H1 (cell line): ENCODE data around the gene NDFIP2. TPM values are rescaled to one million over a fixed set of nuclear protein-coding genes. Genes with fewer than 3 reads are reported as not detected.

Experiments
- CTCF ChIA-PET: fragments of 300-600 bp; sonication (Branson Sonifier 250); formaldehyde crosslinking; loops from one replicate; lab custom pipeline; 2021; ENCODE audit not compliant: partially characterized antibody; lab: Charles Lee
- POLR2A ChIA-PET: fragments of 300-600 bp; sonication (Branson Sonifier 250); formaldehyde crosslinking; loops from one replicate; lab custom pipeline; 2021; ENCODE audit warnings: inconsistent platforms; ENCODE audit not compliant: partially characterized antibody; lab: Charles Lee
- DNase-seq, 2 experiments: peaks; one replicate each; pipeline versions ENCODE4 v3.0.0 to v3.0.0-alpha.2; 2010 to 2022; ENCODE audit warnings: low spot score in 2 of 2, low read depth in 1 of 2, mixed read lengths in 1 of 2
- FAIRE-seq: peaks from 2 replicates; lab custom pipeline; 2011; peaks lifted over from hg19 to GRCh38; lab: Jason Lieb, UNC
- H2AFZ ChIP-seq: 2 replicates; pipeline ENCODE4 v1.8.1; 2012; ENCODE audit warnings: low read length, inconsistent platforms
- H2AK5ac ChIP-seq: 2 replicates; pipeline ENCODE4 v1.6.1; 2013; ENCODE audit warnings: low read depth, low read length
- H2BK120ac ChIP-seq: replicated peaks from 2 replicates; pipeline ENCODE3; 2013; ENCODE audit warnings: low read depth, low read length, inconsistent platforms
- H2BK12ac ChIP-seq: 2 replicates; pipeline ENCODE4 v1.6.1; 2013; ENCODE audit warnings: low read depth, low read length
- H2BK15ac ChIP-seq: 2 replicates; pipeline ENCODE4 v1.6.1; 2013; ENCODE audit warnings: low read length
- H2BK20ac ChIP-seq: 2 replicates; pipeline ENCODE4 v1.6.1; 2013; ENCODE audit warnings: low read length
- H2BK5ac ChIP-seq: 2 replicates; pipeline ENCODE4 v1.6.1; 2013; ENCODE audit warnings: low read depth, low read length
- H3K14ac ChIP-seq: 2 replicates; pipeline ENCODE4 v1.6.1; 2013; ENCODE audit warnings: inconsistent platforms; ENCODE audit not compliant: insufficient read length
- H3K18ac ChIP-seq: 2 replicates; pipeline ENCODE4 v1.6.1; 2013; ENCODE audit warnings: low read length; ENCODE audit errors: extremely low read depth
- H3K23ac ChIP-seq: 2 replicates; pipeline ENCODE4 v1.6.1; 2013; ENCODE audit warnings: inconsistent platforms; ENCODE audit not compliant: insufficient read length
- H3K23me2 ChIP-seq: 2 replicates; pipeline ENCODE4 v1.6.1; 2013; ENCODE audit warnings: low read depth, low read length
- H3K27ac ChIP-seq: 2 replicates; pipeline ENCODE4 v1.6.1; 2011; ENCODE audit warnings: low read depth, low read length, inconsistent platforms
- H3K27me3 ChIP-seq, 4 experiments: replicated peaks in 1 of 4; 1 replicate in 1 of 4; 2 replicates in 3 of 4; pipeline versions ENCODE4 v1.6.1 to v1.8.1; 2011 to 2013; ENCODE audit warnings: low read length in 3 of 4, mild to moderate bottlenecking in 3 of 4, inconsistent platforms in 2 of 4, mixed read lengths in 2 of 4, moderate library complexity in 1 of 4; ENCODE audit not compliant: control insufficient read depth in 3 of 4, insufficient read depth in 3 of 4; ENCODE audit errors: extremely low read depth in 1 of 4
- H3K36me3 ChIP-seq, 4 experiments: 2 replicates each; pipeline versions ENCODE4 v1.6.1 to v1.8.1; 2011 to 2013; ENCODE audit warnings: mild to moderate bottlenecking in 4 of 4, low read length in 3 of 4, moderate library complexity in 2 of 4, control low read depth in 1 of 4, inconsistent platforms in 1 of 4; ENCODE audit not compliant: insufficient read depth in 4 of 4, control insufficient read depth in 2 of 4
- H3K4ac ChIP-seq: replicated peaks from 2 replicates; pipeline ENCODE3; 2013; ENCODE audit warnings: low read length, low read depth, mixed read lengths, inconsistent platforms; ENCODE audit not compliant: insufficient read length
- H3K4me1 ChIP-seq, 4 experiments: replicated peaks in 1 of 4; 1 replicate in 1 of 4; 2 replicates in 3 of 4; pipeline versions ENCODE4 v1.6.1 to v1.8.1; 2011 to 2013; ENCODE audit warnings: low read length in 3 of 4, inconsistent platforms in 2 of 4, mixed read lengths in 1 of 4; ENCODE audit not compliant: insufficient read depth in 4 of 4, control insufficient read depth in 3 of 4
- H3K4me2 ChIP-seq, 2 experiments: 2 replicates each; pipeline versions ENCODE4 v1.6.1 to v1.8.1; 2011 to 2013; ENCODE audit warnings: low read depth in 2 of 2, low read length in 2 of 2, control low read depth in 1 of 2, inconsistent platforms in 1 of 2, mild to moderate bottlenecking in 1 of 2; ENCODE audit not compliant: insufficient read depth in 1 of 2
- H3K4me3 ChIP-seq, 4 experiments: fragments of 200-600, 300-600 bp in 1 of 4; sonication (generic), shearing (Covaris generic), sonication (Bioruptor Twin) in 1 of 4; 2 replicates each; pipeline versions ENCODE4 v1.5.1 to v1.8.1; 2011 to 2016; ENCODE audit warnings: low read length in 4 of 4, low read depth in 3 of 4, control low read depth in 2 of 4, inconsistent platforms in 2 of 4, mild to moderate bottlenecking in 2 of 4, mixed read lengths in 1 of 4, moderate library complexity in 1 of 4; ENCODE audit not compliant: insufficient read depth in 2 of 4; ENCODE audit errors: extremely low read depth in 1 of 4
- H3K56ac ChIP-seq: replicated peaks from 2 replicates; pipeline ENCODE3; 2013; ENCODE audit warnings: low read depth, mild to moderate bottlenecking, mixed read lengths, low read length, inconsistent platforms; ENCODE audit not compliant: insufficient read length
- H3K79me1 ChIP-seq: 2 replicates; pipeline ENCODE4 v1.6.1; 2013; ENCODE audit warnings: low read depth, low read length, control low read depth
- H3K79me2 ChIP-seq, 2 experiments: 2 replicates each; pipeline versions ENCODE4 v1.6.1 to v1.8.1; 2012 to 2013; ENCODE audit warnings: low read length in 2 of 2, mild to moderate bottlenecking in 2 of 2, inconsistent platforms in 1 of 2; ENCODE audit not compliant: insufficient read depth in 2 of 2, control insufficient read depth in 1 of 2
- H3K9ac ChIP-seq, 4 experiments: replicated peaks in 1 of 4; 1 replicate in 1 of 4; 2 replicates in 3 of 4; pipeline versions ENCODE4 v1.6.1 to v1.8.1; 2011 to 2013; ENCODE audit warnings: low read depth in 3 of 4, low read length in 3 of 4, control low read depth in 2 of 4, mild to moderate bottlenecking in 2 of 4, moderate library complexity in 2 of 4, inconsistent platforms in 1 of 4; ENCODE audit errors: extremely low read depth in 1 of 4
- H3K9me3 ChIP-seq, 2 experiments: 2 replicates each; pipeline versions ENCODE4 v1.6.1 to v1.8.1; 2012 to 2013; ENCODE audit warnings: mild to moderate bottlenecking in 2 of 2, moderate library complexity in 2 of 2, control low read depth in 1 of 2, inconsistent platforms in 1 of 2, low read depth in 1 of 2, low read length in 1 of 2, mixed read lengths in 1 of 2; ENCODE audit not compliant: insufficient read depth in 2 of 2
- H4K20me1 ChIP-seq, 2 experiments: replicated peaks in 1 of 2; 2 replicates each; pipeline versions ENCODE3 to v1.8.1; 2011 to 2013; ENCODE audit warnings: inconsistent platforms in 2 of 2, low read length in 2 of 2, mild to moderate bottlenecking in 1 of 2; ENCODE audit not compliant: insufficient read depth in 2 of 2, control insufficient read depth in 1 of 2
- H4K5ac ChIP-seq: 2 replicates; pipeline ENCODE4 v1.6.1; 2013; ENCODE audit warnings: low read length, low read depth, mixed read lengths, inconsistent platforms; ENCODE audit not compliant: insufficient read length
- H4K8ac ChIP-seq: 2 replicates; pipeline ENCODE4 v1.8.0; 2013; ENCODE audit warnings: mild to moderate bottlenecking, moderate library complexity, low read length, inconsistent platforms; ENCODE audit not compliant: insufficient read depth; ENCODE audit errors: extremely low read depth
- H4K91ac ChIP-seq: replicated peaks from 2 replicates; pipeline ENCODE3; 2013; ENCODE audit warnings: low read length, mixed read lengths, inconsistent platforms; ENCODE audit not compliant: insufficient read length
- BRCA1 ChIP-seq: IDR thresholded peaks from 2 replicates; pipeline ENCODE4 v1.6.1; 2012; ENCODE audit warnings: low read depth, low read length, improper control_type of control experiment
- CTCF ChIP-seq, 3 experiments: IDR thresholded peaks; 1 replicate in 2 of 3; 2 replicates in 1 of 3; pipeline versions ENCODE4 v1.5.1 to v1.6.1; 2011; ENCODE audit warnings: low read length in 3 of 3, mild to moderate bottlenecking in 3 of 3, inconsistent platforms in 2 of 3, low read depth in 1 of 3, moderate library complexity in 1 of 3; ENCODE audit not compliant: insufficient read depth in 1 of 3; ENCODE audit errors: control extremely low read depth in 1 of 3
- RAD21 ChIP-seq, 2 experiments: IDR thresholded peaks in 1 of 2; conservative IDR thresholded peaks in 1 of 2; 2 replicates each; pipeline ENCODE4 v1.6.1; 2011; ENCODE audit warnings: low read depth in 2 of 2, low read length in 2 of 2, improper control_type of control experiment in 1 of 2, inconsistent platforms in 1 of 2, mild to moderate bottlenecking in 1 of 2, moderate library complexity in 1 of 2
- SAP30 ChIP-seq: fragments of 300-600 bp; sonication (generic); IDR thresholded peaks from 2 replicates; pipeline ENCODE4 v1.7.1; 2012; ENCODE audit warnings: low read length, moderate library complexity, mild to moderate bottlenecking, inconsistent platforms; ENCODE audit not compliant: insufficient read depth, insufficient replicate concordance
- TEAD4 ChIP-seq: IDR thresholded peaks from 2 replicates; pipeline ENCODE4 v1.6.1; 2012; ENCODE audit warnings: low read depth, low read length, inconsistent platforms, mixed read lengths
- WGBS, 2 experiments: shearing (Covaris generic) in 1 of 2; methylation state at CpG; one replicate each; pipeline versions ENCODE4 v1.1.6 to v1.1.7; 2013 to 2015; ENCODE audit warnings: low lambda C conversion rate in 2 of 2, mixed read lengths in 2 of 2, inconsistent platforms in 1 of 2, low coverage in 1 of 2, missing lambda C conversion rate in 1 of 2; ENCODE audit not compliant: insufficient replicate concordance in 2 of 2, insufficient coverage in 1 of 2, insufficient read length in 1 of 2; ENCODE audit errors: extremely low coverage in 1 of 2, missing lambda C conversion rate in 1 of 2; 5-methylcytosine and 5-hydroxymethylcytosine counted together
- polyA plus RNA-seq, 7 experiments: library from polyadenylated mRNA; depleted of rRNA in 3 of 7; stranded (reverse) in 5 of 7; unstranded in 2 of 7; fragments of >200 nt in 5 of 7; fragments of 200-250 nt in 2 of 7; gene quantifications; 1 replicate in 5 of 7; 2 replicates in 1 of 7; 4 replicates in 1 of 7; pipeline versions ENCODE4 v1.2.1 to v1.2.3, GENCODE V29; 2011 to 2013; ENCODE audit warnings: missing spikeins in 2 of 7, mixed read lengths in 2 of 7
- total RNA-seq: library from RNA; stranded (reverse); fragmentation: NEBNext Ultra II Directional; extraction: Animal tissue kit (Norgen Biotek cat#: 25700); gene quantifications from 2 replicates; pipeline ENCODE4 v1.2.1, GENCODE V29; 2021

Gene NDFIP2
- total and polyA plus RNA-seq, 2 of the 8 experiments (the other 6 are each of a cell fraction or from before 2014, with no cell fraction given), result 11.1 to 32.9 TPM

GRCh38 chr13:79528759-79529191 lies 47.8 kb downstream of the NDFIP2 start:
- Histone ChIP-seq H3K4me2 (no peak overlapping the region), H3K4me3 (no peak overlapping the region), H3K23me2 (no peaks in the 10 kb centered on the region), H3K79me2 (no peaks in the 10 kb centered on the region), H3K27ac (no peak overlapping the region), H2BK12ac (no peak overlapping the region), H2BK20ac (no peak overlapping the region), H4K5ac (no peak overlapping the region), H3K36me3 (peaks cover 0 to 3% (median 0%) of the 10 kb centered on the region in 4 experiments; a peak in 1 of 8 replicates), H2BK120ac (no peak overlapping the region), H3K18ac (no peak overlapping the region), H2BK15ac (no peak overlapping the region), H4K91ac (no peak overlapping the region), H3K27me3 (no peaks in the 10 kb centered on the region), H2AFZ (no peak overlapping the region), H3K9ac (no peak overlapping the region), H3K79me1 (no peaks in the 10 kb centered on the region), H3K23ac (no peak overlapping the region), H2AK5ac (no peak overlapping the region), H2BK5ac (no peak overlapping the region), H4K20me1 (no peaks in the 10 kb centered on the region), H4K8ac (no peak overlapping the region), H3K14ac (no peak overlapping the region), H3K56ac (no peak overlapping the region), H3K4ac (no peak overlapping the region), H3K9me3 (no peaks in the 10 kb centered on the region), H3K4me1 (peaks cover 0 to 2% (median 0%) of the 10 kb centered on the region in 4 experiments; a peak in 1 of 7 replicates)
- no peak for FAIRE-seq
- CTCF ChIA-PET, result interaction anchor here (1.0 to 1.7 kb wide), 4 partner anchors 12 to 138 kb away, joined by 3 to 4 read pairs (median 4); no protein-coding TSS in a partner anchor
- no peak for DNase-seq
- POLR2A ChIA-PET, result no interaction called here
- 85% methylated on average over 2 of the region's 2 CpGs; no CpG with 5 or more reads in 1 of the 2 experiments for WGBS, 2 experiments
- TF ChIP-seq BRCA1 (no peak), SAP30 (no peak), CTCF (IDR thresholded peaks at IDR 0.05; ENCODE audit: control extremely low read depth in 1 of 3, insufficient read depth in 1 of 3, low read depth in 1 of 3, low read length in 3 of 3) (no peak), TEAD4 (no peak), RAD21 (IDR thresholded peaks at IDR 0.05 in 1 of 2, conservative IDR thresholded peaks at IDR 0.05 in 1 of 2; ENCODE audit: low read depth in 2 of 2, low read length in 2 of 2) (no peak)
